ENCODE data around the gene TMEM171. TPM values are rescaled to one million over a fixed set of nuclear protein-coding genes. Genes with fewer than 3 reads are reported as not detected.

TMEM171 gene
- total RNA-seq, 1 donor: not detected

Other genes starting within 250 kb of the TMEM171 start
- gene FCHO2, start 164.5 kb upstream of the TMEM171 start, total RNA-seq: 8.9 TPM
- gene TMEM174, start 52.6 kb downstream of the TMEM171 start, total RNA-seq: not detected

Data from hematopoietic multipotent progenitor cell (in vitro differentiated cells).